Stimulated activated CD4-positive, alpha-beta T cell treated with anti-CD3 and anti-CD28 coated beads, TNF-alpha, amount 100 ng/mL, for 4 hours (primary cell): ENCODE results near the gene ETV7.
A peak's percentile ranks its signal among the peaks of the same experiment; 100 is the strongest.
"Not testable (repeated sequence)": the region's sequence is repeated elsewhere in the genome, so short reads cannot be mapped to it uniquely, and the experiment has no call there.

Experiments
- DNase-seq, 3 experiments: peaks; one replicate each; pipeline ENCODE4 v3.0.0-alpha.2; 2020; ENCODE audit warnings: low read depth in 3 of 3

The ETV7 gene

DNA sequence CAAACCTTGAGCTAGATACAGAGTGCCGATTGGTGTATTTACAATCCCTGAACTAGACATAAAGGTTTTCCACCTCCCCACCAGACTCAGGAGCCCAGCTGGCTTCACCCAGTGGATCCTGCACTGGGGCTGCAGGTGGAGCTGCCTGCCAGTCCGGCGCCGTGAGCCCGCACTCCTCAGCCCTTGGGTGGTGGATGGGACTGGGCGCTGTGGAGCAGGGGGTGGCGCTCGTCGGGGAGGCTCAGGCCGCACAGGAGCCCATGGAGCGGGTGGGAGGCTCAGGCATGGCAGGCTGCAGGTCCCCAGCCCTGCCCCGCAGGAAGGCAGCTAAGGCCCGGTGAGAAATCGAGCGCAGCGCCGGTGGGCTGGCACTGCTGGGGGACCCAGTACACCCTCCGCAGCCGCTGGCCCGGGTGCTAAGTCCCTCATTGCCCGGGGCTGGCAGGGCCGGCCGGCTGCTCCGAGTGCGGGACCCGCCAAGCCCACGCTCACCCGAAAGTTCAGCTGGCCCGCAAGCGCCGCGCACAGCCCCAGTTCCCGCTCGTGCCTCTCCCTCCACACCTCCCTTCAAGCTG, 23.3 kb downstream of the ETV7 start:
- DNase-seq: not testable (repeated sequence)

DNA sequence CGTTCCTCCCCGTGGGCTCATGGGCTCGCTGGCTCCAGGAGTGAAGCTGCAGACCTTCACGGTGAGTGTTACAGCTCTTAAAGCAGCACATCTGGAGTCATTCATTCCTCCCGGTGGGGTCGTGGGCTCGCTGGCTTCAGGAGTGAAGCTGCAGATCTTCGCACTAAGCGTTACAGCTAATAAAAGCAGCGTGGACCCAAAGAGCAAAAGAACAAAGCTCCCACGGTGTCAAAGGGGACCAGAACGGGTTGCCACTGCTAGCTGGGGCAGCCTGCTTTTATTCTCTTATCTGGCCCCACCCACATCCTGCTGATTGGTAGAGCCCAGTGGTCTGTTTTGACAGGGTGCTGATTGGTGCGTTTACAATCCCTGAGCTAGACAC, 24.1 kb downstream of the ETV7 start:
- not testable (repeated sequence) for DNase-seq

DNA sequence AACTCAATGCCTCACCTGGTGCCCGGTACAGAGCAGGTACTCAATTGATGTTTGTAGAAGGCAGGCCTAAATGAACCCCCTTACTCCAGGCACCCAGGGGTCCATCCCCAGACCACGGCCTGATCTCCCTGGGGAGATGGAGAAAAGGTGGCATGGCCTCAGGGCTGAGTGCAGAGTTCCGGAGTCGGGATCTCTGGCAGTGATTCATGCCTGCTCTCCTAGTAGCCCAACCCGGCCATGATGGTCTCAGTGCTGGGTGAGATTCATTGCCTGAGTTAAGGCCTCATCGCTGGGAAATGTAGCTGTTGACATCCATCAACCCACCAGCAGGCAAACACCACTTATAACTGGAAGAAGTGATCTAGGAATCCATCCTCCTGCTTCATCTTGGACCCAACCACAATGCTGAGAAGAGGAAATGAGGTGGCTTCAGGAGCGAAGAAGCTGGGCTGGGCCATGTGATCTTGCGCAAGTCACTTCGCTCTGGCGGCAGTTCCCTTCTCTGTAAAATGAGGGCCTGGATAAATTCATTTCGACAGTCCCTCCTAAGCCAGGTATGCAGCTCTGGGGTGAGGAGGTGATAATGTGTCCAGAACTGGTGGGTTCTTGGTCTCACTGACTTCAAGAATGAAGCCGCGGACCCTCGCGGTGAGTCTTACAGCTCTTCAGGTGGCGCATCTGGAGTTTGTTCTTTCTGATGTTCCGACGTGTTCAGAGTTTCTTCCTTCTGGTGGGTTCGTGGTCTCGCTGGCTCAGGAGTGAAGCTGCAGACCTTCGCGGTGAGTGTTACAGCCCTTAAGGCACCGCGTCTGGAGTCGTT, 24.7 kb downstream of the ETV7 start:
- DNase-seq: no peak

DNA sequence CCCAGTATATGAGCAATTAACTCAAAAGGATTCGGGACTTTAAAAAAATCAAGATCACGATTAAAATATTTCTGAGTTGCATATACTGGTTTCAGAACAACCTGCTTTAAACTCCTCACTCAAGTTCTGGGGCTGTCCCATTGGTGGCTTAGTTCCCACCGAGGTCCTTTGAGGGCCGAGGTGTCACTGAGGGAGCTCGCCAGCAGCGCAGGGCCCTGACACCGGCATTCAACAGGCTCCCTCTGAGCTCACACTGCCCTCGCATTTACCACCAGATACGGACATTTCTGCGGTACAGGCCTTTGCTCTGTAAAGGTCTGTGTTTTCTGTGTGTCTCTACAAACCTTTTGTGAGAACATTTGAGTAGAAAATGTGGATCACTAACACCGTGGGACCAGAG, 26.4 kb downstream of the ETV7 start:
- no peak for DNase-seq

DNA sequence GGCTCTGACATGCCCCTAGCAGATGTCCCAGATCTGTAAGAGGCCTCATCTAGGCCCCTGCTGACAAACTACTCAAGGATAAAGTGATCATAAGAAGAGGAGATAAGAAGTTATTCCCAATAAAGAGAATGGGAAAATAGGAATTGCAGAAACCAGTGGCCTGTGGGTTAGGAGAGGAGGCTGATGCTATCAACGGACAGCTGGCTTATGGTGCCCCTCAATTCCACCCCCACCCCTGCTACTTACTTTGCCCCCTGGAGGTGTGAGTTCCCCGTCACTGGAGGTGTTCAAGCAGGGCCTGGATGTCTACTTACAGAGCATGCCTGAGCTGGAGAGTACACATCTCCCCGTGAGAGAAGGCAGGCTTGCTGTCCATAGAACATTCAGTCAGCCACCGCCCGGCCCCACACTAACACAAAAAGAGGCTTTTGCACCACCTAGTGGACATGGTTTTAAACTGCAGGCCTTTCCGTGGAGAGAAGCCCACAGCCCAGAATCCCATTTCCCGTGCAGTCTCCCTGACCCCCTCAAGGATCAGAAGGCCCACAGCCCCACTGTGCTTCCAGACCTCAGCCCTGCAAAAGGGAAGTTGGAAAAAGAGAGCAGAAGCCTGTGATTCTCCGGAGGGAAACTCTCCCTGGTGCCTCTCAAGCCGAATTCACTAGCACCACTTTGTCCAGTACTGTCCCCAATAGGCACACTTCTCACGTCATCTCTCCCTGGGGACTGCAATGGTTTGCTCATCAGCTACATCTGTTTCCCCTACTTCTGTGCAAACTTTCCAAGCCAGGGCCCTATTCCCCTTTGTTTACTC, 27.0 kb downstream of the ETV7 start:
- peak; percentile 28 to 52 (median 40) for DNase-seq

DNA sequence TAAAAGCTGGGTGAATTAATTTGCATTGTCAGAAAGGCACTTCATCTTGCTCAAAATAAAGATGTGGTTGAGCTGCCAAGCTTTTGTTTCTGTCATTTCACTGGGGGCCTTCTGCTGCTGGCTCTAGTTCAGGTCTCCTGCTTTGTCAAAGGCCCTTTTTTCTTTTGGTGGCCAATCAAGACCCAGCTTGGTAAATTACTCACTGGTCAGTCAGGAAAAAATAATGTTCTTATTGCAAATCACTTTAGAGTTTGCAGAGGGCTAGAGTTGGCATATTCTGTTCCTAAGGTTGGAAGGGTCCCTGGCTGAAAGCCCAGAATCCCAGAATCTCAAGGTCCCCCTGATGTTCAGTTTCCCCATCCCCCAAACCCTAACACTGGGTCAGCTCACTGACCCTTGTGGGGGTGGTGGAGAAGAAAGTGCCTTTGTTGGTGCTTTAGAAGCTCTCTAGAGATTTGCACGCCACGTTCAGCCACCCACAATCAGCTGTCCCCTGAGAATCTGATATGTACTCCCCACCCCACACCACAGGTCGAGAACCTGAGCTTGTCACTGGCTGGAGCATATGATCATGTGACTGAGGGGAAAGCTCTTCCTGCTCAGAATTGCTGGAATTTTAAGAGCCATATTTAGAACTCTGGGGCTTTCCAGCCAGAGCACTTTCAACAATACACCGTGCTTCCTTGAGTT, 29.1 kb downstream of the ETV7 start:
- no peak for DNase-seq

DNA sequence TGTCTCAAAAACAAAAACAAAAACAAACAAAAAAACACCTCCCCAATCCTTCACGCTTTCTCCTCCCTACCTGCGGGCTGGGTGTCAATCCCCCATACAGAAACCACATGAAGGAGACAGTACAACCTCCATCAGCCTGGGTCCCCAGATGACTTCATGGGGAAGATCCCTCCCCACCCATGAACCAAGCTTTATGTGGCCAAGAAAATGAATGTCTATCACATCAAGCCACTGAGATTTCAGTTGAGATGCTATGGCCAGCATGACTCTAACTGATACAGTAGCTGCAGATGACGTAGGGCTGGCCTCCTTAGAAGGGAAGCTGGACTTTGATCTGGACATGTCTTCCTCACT, 29.6 kb downstream of the ETV7 start:
- DNase-seq: no peak

DNA sequence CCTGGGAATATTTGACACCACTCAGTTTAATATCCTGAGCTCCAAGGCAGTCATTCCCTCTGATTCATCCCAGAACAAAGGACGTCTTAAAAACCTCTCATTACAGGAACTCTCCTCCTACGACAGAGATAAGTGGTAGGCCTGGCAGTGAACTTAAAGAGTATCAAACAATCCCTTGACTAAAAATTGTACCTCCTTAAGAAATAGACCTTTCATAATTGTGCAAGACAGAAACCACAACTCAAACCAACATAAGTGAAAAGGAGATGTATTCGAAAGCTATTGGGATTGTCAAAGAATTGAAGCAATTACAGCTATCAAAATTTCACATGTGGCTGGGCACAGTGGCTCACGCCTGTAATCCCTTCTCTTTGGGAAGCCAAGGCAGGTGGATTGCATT, 31.6 kb downstream of the ETV7 start:
- DNase-seq: no peak

DNA sequence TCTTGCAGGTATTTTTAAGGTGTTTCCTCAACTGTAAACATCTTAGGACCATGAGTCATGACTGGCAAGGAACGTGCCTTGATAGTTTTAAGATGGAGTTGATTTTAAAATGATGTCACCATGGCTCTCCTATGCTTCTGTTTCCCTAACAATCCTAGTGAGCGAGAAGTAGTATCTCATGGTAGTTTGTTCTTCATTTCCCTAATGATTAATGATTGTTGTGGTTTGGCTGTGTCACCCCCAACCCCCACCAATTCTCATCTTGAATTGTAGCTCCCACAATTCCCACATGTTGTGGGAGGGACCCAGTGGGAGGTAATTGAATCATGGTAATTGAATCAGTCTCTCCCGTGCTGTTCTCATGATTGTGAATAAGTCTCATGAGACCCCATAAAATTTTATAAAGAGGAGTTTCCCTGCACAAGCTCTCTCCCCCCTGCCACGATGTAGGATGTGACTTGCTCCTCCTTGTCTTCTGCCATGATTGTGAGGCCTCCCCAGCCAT, 34.0 kb downstream of the ETV7 start:
- no peak for DNase-seq

DNA sequence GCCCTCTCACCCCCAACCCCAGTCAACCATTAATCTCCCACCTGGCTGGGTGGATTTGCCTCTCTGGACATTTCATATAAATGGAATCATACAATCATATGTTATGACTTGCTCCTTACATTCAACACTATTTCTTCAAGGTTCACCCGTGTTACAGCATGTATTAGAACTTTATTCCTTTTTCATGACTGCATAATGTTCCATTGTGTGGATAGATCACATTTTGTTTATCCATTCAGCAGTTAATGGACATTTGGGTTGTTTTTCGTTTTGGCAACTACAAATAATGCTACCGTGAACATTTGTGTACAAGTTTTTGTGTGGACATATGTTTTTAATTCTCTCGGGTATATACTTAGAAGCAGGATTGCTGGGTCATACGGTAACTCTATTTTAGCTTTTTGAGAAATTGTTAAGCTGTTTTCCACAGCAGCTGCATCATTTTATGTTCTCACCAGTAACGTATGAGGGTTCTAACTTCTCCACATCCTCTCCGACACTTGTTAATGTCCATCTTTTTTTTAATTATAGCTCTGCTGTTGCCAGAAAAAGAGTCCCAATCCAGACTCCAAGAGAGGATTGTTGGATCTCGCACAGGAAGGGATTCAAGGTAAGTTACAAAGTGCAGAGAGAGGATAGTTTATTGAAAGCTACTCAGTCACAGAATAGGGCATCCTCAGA, 34.9 kb downstream of the ETV7 start:
- no peak for DNase-seq

DNA sequence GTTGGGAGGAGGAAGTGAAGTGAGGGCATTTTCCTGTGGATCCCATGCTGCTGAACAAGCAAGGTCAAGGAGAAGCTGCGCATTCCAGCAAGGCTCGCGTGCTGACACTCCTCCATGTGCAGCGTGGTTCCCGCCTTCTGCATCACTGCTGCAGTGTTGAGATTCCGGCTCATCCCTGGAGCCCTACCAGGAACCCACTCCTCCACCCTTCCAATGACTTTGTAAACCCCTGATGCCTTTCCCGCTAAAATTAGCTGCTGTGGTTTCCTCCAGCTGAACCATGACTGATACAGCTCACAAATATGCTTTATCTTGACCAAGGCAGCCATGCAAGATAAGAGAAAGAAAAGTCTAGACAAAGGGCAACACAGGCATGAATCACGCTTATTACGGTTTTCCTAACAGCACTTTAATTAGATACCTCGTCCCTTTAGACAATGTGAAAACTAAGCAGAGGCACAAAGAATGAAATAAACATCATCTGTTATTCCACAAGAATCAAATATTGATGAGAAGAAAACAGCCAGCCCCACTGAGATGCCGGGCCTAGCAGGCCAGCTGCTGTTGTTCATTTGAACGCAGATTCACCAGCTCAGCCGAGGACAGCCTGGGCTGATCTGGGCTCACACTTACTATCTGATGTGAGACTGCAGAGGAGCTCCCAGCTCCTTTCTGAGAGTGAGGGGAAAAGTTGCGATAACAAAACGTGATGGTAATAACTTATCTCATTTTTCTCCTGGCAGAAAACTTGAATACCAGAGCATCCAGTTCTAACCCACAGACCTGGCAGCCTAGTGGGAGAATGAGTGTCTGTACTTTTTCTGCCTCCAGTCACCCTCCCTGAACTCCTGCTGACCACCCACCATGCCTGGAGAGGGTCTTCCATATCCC, 36.5 kb downstream of the ETV7 start:
- no peak for DNase-seq

DNA sequence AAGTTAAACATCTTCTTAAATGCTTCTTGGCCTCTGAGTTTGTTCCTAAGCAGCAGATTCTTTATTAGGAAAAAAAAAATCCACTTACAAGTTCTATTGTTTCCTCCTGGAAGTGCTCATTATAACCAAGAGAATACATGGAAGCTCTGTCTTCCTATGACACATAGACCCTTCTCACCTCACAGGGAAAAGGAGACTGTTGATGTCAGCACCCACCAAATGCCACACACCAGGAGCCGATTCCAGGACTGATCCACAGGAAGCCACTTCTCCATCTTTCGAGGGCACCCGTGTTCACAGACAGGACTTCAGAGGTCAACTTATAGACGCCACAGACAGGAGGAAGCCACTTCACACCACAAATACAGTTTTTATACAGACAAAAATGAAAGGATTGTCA, 37.4 kb downstream of the ETV7 start:
- DNase-seq: no peak

DNA sequence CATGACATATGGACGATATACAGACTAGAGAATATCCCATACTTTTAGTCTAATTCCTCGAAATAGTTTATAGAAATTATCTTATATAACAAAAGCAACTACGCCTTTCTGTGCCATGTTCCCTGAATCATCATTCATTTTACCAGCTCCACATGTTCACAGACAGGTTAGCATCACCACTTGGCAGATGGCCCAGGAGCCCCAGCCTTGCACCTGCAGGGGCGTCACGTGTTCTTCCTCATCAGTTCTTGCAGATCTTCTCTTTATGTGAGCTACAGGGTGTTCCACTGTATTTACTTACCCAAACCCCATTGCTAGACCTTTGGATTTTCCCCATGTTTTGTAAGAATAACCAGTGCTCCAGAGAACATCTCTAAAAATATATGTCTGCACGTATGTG, 38.2 kb downstream of the ETV7 start:
- DNase-seq: no peak

DNA sequence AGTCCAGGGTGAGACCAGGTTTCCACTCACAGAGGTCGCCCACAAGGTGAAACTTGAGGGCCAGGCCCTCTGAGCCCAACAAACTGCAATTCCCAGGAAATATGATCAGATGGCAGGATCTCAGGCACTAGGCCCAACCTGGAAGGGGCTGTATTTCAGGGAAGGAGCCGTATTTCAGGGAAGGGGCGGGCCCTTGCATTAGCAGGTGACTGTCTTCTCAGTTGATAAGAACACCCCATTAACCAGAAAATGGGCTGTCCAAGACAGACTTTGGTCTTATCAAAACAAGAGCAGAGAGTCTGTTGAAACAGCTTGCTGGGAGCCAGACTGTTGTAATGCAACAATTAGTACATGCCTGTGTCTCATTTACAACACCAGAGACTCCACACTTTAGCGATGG, 39.8 kb downstream of the ETV7 start:
- no peak for DNase-seq

DNA sequence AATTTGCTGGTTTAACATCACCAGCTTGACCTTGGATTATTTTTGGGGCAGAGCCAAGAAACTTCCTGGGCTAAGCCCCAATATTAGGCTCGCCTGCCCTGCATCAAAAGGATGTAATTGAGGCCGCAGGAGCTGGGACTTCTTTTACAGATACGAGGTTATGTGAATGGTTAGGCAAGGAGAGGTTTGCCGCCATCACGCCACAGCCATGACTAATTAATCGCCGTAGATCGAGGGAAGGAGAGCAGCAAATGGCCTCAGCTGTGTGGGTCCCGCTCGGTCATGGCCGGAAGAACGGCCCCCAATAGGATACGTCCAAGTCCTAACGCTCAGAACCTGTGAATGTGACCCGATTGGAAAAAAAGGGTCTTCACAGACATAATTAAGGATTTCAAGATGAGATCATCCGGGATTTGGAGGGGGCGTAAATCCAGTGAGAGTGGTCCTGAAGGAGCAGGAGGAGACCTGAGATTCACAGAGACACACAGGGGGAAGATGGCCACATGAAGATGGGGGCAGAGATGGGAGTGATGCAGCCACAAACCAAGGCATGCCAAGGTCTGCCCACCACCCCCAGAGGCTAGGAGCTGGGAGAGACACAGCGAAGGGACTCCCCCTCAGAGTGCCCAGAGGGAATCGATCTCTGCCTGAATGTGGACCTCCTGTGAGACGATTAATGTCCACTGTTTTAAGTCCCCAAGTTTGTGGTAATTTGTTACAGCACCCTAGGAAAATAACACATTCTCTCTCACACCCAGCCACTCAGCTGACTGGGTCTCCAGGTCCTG, 40.8 kb downstream of the ETV7 start:
- DNase-seq: no peak

DNA sequence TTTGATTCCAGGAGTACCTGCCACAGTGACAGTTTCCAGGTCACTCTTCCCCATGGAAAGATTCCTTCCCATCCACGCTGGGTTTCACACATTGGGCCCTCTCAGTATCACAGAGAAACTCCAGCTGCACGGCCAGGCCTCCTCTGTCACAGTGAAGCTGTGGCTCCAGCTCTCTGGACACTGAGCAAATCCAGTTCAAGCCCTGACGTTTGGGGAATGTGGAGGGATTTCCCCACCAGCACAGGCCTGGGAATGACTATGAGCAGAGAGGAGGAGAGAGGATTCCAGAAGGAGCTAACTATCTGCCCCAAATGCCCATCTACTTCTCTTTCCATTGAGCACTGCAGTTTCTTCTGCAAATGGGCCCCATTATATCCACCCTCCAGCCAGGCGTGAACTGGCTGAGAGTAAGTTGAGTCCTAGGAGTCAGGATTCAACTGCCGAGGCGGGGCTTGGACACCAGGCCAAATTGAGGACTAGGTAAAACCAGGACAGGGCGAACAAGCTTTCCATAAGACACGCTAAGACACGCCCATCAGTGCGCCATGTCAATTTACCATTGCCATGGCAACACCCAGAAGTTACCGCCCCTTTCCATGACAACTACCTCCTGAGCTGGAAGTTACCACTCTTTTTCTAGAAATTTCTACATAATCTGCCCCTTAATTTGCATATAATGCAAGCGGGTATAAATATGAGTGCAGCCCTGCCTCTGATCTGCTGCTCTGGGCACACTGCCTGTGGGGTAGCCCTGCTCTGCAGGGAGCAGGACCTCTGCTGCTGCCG, 41.6 kb downstream of the ETV7 start:
- no peak for DNase-seq

DNA sequence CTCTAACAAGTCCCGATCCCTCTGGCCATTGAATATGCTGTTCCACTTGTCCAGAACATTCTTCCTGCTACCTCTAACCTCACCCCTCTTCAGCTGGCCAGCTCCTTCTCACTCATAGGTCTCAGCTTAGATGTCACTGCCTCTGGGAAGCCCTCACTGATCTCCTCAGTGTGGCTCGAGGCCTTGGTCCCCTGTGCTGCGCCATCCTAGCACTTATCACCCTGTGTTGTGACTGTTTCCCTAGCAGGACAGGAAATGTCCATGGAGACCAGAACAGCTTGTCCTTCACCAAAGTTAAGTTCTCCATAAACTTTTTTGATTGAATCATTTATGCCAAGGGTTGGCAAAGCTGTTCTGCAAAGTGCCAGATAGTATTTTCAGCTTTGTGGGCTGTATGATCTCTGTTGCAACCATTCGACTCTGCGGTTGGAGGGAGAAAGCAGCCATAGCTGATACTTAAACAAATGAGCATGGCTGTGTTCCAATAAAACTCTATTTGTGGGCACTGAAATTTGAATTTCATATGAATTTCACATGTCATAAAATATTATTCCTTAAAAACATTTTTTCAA, 44.3 kb downstream of the ETV7 start:
- DNase-seq: no peak

DNA sequence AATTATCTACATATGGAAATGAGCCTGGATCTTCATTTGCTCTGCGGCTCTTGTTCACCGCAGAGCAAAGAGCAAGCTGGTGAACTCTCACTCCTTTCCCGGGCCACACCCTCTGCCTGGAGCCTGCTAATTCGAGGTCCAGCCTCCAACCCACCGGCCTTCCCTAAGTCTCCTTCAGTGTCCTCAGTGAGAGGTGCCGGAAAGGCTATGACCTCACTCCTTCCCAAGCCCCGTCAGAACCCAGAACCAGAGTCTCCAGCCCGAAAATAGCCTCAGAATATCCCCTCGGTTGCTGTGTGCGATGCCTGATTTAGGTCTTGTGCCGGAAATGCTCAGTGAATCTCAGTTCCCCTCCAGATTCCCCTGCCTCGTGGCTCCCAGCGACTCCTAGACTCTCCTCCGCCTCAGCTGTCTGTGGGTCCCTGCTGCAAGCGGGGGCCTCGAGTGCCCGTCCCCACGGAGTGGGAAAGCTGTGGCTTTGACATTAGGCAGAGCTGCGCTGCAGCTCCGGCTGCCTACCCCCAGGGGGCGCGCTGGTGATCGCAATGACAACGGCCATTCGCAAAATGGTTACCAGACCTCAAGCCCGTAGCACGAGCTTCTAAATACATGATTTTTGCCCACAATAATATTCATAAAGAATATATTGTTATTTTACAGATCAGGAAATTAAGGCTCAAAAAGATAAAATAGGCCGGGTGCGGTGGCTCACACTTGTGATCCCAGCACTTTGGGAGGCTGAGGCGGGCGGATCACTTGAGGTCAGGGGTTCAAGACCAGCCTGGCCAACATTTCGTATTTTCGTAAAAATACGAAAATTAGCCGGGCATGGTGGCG, 46.6 kb downstream of the ETV7 start:
- peak; percentile 54 to 59 (median 59) for DNase-seq
